Lower leg skin (tissue), 4 donors: ENCODE measurements around the gene CLEC1A. TPM values are rescaled to one million over a fixed set of nuclear protein-coding genes. Genes with fewer than 3 reads are reported as not detected.

Source experiments
- DNase-seq, 2 donors: peaks; one replicate each; pipeline ENCODE4 v3.0.0-alpha.2; 2019; ENCODE audit warnings: low spot score in 2 of 2
- H3K4me3 ChIP-seq: fragments of 200-600 bp; sonication (generic); 2 replicates; pipeline ENCODE4 v1.5.1; 2017; ENCODE audit warnings: mild to moderate bottlenecking, low read depth; ENCODE audit not compliant: poor library complexity, severe bottlenecking
- CTCF ChIP-seq, 3 donors: fragments of 450-650 bp; IDR thresholded peaks; one replicate each; pipeline ENCODE4 v1.5.1; 2016; ENCODE audit warnings: antibody characterized with exemption in 3 of 3, mild to moderate bottlenecking in 3 of 3, moderate library complexity in 2 of 3
- POLR2A ChIP-seq, 2 donors: fragments of 450-650 bp; IDR thresholded peaks; one replicate each; pipeline ENCODE4 v1.6.1; 2016 to 2017; ENCODE audit warnings: antibody characterized with exemption in 2 of 2, mild to moderate bottlenecking in 1 of 2, moderate library complexity in 1 of 2
- WGBS, 2 donors: methylation state at CpG; one replicate each; pipeline ENCODE4 v1.1.5; 2018; 5-methylcytosine and 5-hydroxymethylcytosine counted together
- intact Hi-C: fragments of 100-400 bp; cut with DNase I; formaldehyde crosslinking; loops from one replicate; pipeline ENCODE4 v1.15.0; 2023; ENCODE audit warnings: low total_unique reads
- total RNA-seq, 4 donors: library from RNA; depleted of rRNA; stranded (reverse); fragments of >200 nt; gene quantifications; one replicate each; pipeline ENCODE4 v1.1.0, GENCODE V29; 2016

The CLEC1A gene
- total RNA-seq, 4 donors from 2014 or later, result 0.08 to 5.5 (median 0.96) TPM

GRCh38 chr12:10113075-10113474 is 14.3 kb upstream of the CLEC1A start:
- intact Hi-C loops, result no loop called here
- no peak for DNase-seq
- TF ChIP-seq POLR2A (IDR thresholded peaks at IDR 0.05) (no peak), CTCF (IDR thresholded peaks at IDR 0.05) (no peak)
- 82 to 90% methylated on average over 1 of the region's 1 CpG for WGBS, 2 donors
- no peak overlapping the region for H3K4me3 ChIP-seq

- DNase-seq, result no peak
- WGBS, 2 donors, result 92 to 96% methylated on average over 38 of the region's 38 CpGs
- H3K4me3 ChIP-seq, result no peak overlapping the region
- no peak for TF ChIP-seq CTCF (IDR thresholded peaks at IDR 0.05)
- no peak for TF ChIP-seq POLR2A (IDR thresholded peaks at IDR 0.05)
- intact Hi-C loops, result no loop called here
Observed at GRCh38 chr12:10111451-10111850, 12.7 kb upstream of the CLEC1A start.

- 88 to 89% methylated on average over 2 of the region's 2 CpGs for WGBS, 2 donors
- no peak for DNase-seq
- TF ChIP-seq POLR2A (IDR thresholded peaks at IDR 0.05) (no peak), CTCF (IDR thresholded peaks at IDR 0.05) (no peak)
- H3K4me3 ChIP-seq, result no peak overlapping the region
- intact Hi-C loops, result no loop called here
Observed at GRCh38 chr12:10110256-10110844, 11.6 kb upstream of the CLEC1A start.

GRCh38 chr12:10102322-10102721 is 3.5 kb upstream of the CLEC1A start:
- no peak for DNase-seq
- H3K4me3 ChIP-seq, result no peak overlapping the region
- intact Hi-C loops, result no loop called here
- WGBS, 2 donors, result 42 to 90% methylated on average over 2 of the region's 2 CpGs
- TF ChIP-seq POLR2A (IDR thresholded peaks at IDR 0.05) (no peak), CTCF (IDR thresholded peaks at IDR 0.05) (no peak)

GRCh38 chr12:10101648-10102220 is 2.9 kb upstream of the CLEC1A start:
- WGBS, 2 donors, result 82% methylated on average over 1 of the region's 1 CpG
- TF ChIP-seq CTCF (IDR thresholded peaks at IDR 0.05) (no peak), POLR2A (IDR thresholded peaks at IDR 0.05) (no peak)

More at GRCh38 chr12:10101648-10102220, 2.9 kb upstream of the CLEC1A start:
- no peak for DNase-seq
- intact Hi-C loops, result no loop called here
- no peak overlapping the region for H3K4me3 ChIP-seq
